Heart left ventricle (tissue), 16 donors: ENCODE measurements around the gene VASN. TPM values are rescaled to one million over a fixed set of nuclear protein-coding genes. Genes with fewer than 3 reads are reported as not detected.

Experiments
- ATAC-seq, 4 donors: fragments of 200-7000 bp; cut with Tn5 transposase; one replicate each; pipeline ENCODE4 v1.9.1; 2020 to 2022; ENCODE audit warnings: moderate library complexity in 4 of 4, mild to moderate bottlenecking in 3 of 4, moderate number of reproducible peaks in 1 of 4
- DNase-seq, 5 donors: peaks; one replicate each; pipeline ENCODE4 v3.0.0-alpha.2; 2020
- H3K27ac ChIP-seq, 12 donors: fragments of 200-600 bp; sonication (generic) in 4 of 12; one replicate each; pipeline versions ENCODE4 v1.5.0 to v1.8.0; 2016 to 2022; ENCODE audit warnings: mild to moderate bottlenecking in 2 of 12
- H3K27me3 ChIP-seq, 9 donors: fragments of 200-600 bp; sonication (generic) in 2 of 9; one replicate each; pipeline versions ENCODE4 v1.5.1 to v1.8.0; 2016 to 2022; ENCODE audit warnings: mild to moderate bottlenecking in 3 of 9
- H3K36me3 ChIP-seq, 9 donors: fragments of 200-600 bp; sonication (generic) in 2 of 9; one replicate each; pipeline versions ENCODE4 v1.5.0 to v1.8.0; 2018 to 2022; ENCODE audit warnings: mild to moderate bottlenecking in 2 of 9
- H3K4me1 ChIP-seq, 12 donors: fragments of 200-600 bp; sonication (generic) in 4 of 12; one replicate each; pipeline versions ENCODE4 v1.5.0 to v1.8.0; 2016 to 2022; ENCODE audit warnings: mild to moderate bottlenecking in 3 of 12
- H3K4me3 ChIP-seq, 12 donors: fragments of 200-600 bp; sonication (generic) in 4 of 12; one replicate each; pipeline versions ENCODE4 v1.5.0 to v1.8.0; 2017 to 2022; ENCODE audit warnings: mild to moderate bottlenecking in 9 of 12, moderate library complexity in 4 of 12
- H3K9me3 ChIP-seq, 12 donors: fragments of 200-600 bp; sonication (generic) in 4 of 12; one replicate each; pipeline versions ENCODE4 v1.5.0 to v1.8.0; 2016 to 2022; ENCODE audit warnings: mild to moderate bottlenecking in 1 of 12
- POLR2A ChIP-seq, 2 donors: fragments of 450-650 bp; IDR thresholded peaks; one replicate each; pipeline ENCODE4 v1.6.1; 2017; ENCODE audit warnings: antibody characterized with exemption in 2 of 2, mild to moderate bottlenecking in 2 of 2, moderate library complexity in 2 of 2
- WGBS, 4 donors: extraction: QIAGEN DNeasy Blood & Tissue Kit in 2 of 4; methylation state at CpG; one replicate each; pipeline versions ENCODE4 v1.1.5 to v1.1.7; 2013 to 2018; 5-methylcytosine and 5-hydroxymethylcytosine counted together
- intact Hi-C, 10 donors: fragments of 100-400 bp; cut with DNase I; formaldehyde crosslinking; loops; one replicate each; pipeline versions ENCODE4 v1.11.1 to v1.14.2; 2022
- polyA plus RNA-seq, 2 donors: library from polyadenylated mRNA; stranded (reverse); fragments of 200-250 nt; gene quantifications; one replicate each; pipeline ENCODE4 v1.2.3, GENCODE V29; 2013
- total RNA-seq, 9 donors: library from RNA; depleted of rRNA in 2 of 9; stranded (reverse); fragments of >200 nt in 2 of 9; fragmentation: NEBNext Ultra II Directional in 3 of 9; extraction: Animal tissue kit (Norgen Biotek cat#: 25700) in 3 of 9; gene quantifications; one replicate each; pipeline versions ENCODE4 v1.1.0 to v1.2.4, GENCODE V29; 2016 to 2023
- TF ChIP-seq, protein P1 (sequence below), 12 donors: fragments of 200-600 bp; sonication (generic) in 4 of 12; IDR thresholded peaks; one replicate each; pipeline versions ENCODE4 v1.5.0 to v1.8.0; 2018 to 2022; ENCODE audit warnings: antibody characterized with exemption in 12 of 12, mild to moderate bottlenecking in 5 of 12
- donor health status: ischemic (EF 13 %, LVEDD 7.1; RV severe dilation, severe dysfunction).
- donor health status: healthy with polysubstance abuse.
- donor health status: DM: no; HTN: yes; CAD: no.
- donor health status: DM: no; HTN: no; CAD: no.
- donor health status: ischemic (EF 25% LVEDD 6.9; RV normal size, moderate dysfunction).
- donor health status: ischemic (EF 25% LVEDD 5.7; RV mildly dilated, moderate dysfunction).
- donor health status: healthy.
- donor health status: DM: yes; HTN: yes; CAD: no.
- donor health status: ischemic (EF 35%, LVEDD 5.7; RV mildly dilated, moderate dysfunction).
- donor health status: nonischemic (EF 11% LVEDD 7.7; RV severe dilation, severe dysfunction).
- donor health status: DM: yes; HTN: yes; CAD: no.
- donor health status: PGD.
- donor health status: ischemic (EF 29% LVEDD 5.4; RV normal size, mild dysfunction).
- donor health status: nonischemic (EF 23%, LVEDD 6.1; RV moderate dilation, normal function).

VASN gene
- total and polyA plus RNA-seq, 11 donors = 3.8 to 20.0 (median 6.2) TPM

DNA sequence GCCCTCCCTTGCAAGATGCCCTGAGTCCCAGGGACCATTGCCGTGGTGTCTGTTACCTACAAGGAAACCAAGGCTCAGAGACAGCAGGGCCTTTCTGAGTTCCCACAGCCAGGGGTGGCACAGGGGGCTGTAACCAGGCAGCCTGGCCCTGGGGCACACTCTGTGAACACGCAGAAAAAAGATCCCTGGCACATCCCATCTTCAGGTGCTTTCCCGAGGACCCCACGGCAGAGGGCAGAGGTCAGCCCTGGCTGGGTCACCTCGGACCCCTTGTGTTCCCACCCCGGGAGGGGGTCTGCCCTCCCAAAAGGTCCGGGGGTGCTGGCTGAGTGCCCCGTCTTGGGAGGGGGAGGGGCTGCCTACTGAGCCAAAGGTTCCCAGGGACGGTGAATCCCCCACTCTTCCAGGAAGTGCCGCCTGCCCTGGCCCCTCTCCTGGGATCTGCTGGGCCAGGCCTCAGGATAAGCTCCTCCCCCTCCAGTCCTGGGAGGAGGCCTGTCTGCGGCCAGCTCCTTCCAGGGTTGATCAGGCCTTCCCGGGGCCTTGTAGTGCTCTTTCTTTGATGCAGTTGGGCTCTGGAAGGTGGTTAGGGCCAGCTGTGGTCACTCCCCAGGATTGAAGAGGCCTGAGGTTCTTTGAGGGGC is 47.7 kb upstream of the VASN start:
- peak overlapping the region in 5 of 12 donors; percentile 4 to 27 (median 16) for H3K4me3 ChIP-seq
- H3K27me3 ChIP-seq = no peaks in the 10 kb centered on the region
- no peaks in the 10 kb centered on the region for H3K36me3 ChIP-seq
- WGBS, 4 donors = 6 to 36% (median 20%) methylated on average over 8 to 12 of the region's 12 CpGs
- peak overlapping the region; percentile 47 to 89 (median 84) for H3K27ac ChIP-seq
- peak; percentile 72 to 81 (median 78) for DNase-seq
- ATAC-seq = peak; percentile 24 to 48 (median 40)
- no peaks in the 10 kb centered on the region for H3K9me3 ChIP-seq
- intact Hi-C loops = no loop called here
- H3K4me1 ChIP-seq = peaks cover 12 to 99% (median 75%) of the 10 kb centered on the region in 12 donors
- TF ChIP-seq POLR2A (IDR thresholded peaks at IDR 0.05) = no peak
- TF ChIP-seq, protein P1, sequence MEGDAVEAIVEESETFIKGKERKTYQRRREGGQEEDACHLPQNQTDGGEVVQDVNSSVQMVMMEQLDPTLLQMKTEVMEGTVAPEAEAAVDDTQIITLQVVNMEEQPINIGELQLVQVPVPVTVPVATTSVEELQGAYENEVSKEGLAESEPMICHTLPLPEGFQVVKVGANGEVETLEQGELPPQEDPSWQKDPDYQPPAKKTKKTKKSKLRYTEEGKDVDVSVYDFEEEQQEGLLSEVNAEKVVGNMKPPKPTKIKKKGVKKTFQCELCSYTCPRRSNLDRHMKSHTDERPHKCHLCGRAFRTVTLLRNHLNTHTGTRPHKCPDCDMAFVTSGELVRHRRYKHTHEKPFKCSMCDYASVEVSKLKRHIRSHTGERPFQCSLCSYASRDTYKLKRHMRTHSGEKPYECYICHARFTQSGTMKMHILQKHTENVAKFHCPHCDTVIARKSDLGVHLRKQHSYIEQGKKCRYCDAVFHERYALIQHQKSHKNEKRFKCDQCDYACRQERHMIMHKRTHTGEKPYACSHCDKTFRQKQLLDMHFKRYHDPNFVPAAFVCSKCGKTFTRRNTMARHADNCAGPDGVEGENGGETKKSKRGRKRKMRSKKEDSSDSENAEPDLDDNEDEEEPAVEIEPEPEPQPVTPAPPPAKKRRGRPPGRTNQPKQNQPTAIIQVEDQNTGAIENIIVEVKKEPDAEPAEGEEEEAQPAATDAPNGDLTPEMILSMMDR (IDR thresholded peaks at IDR 0.05) = no peak

DNA sequence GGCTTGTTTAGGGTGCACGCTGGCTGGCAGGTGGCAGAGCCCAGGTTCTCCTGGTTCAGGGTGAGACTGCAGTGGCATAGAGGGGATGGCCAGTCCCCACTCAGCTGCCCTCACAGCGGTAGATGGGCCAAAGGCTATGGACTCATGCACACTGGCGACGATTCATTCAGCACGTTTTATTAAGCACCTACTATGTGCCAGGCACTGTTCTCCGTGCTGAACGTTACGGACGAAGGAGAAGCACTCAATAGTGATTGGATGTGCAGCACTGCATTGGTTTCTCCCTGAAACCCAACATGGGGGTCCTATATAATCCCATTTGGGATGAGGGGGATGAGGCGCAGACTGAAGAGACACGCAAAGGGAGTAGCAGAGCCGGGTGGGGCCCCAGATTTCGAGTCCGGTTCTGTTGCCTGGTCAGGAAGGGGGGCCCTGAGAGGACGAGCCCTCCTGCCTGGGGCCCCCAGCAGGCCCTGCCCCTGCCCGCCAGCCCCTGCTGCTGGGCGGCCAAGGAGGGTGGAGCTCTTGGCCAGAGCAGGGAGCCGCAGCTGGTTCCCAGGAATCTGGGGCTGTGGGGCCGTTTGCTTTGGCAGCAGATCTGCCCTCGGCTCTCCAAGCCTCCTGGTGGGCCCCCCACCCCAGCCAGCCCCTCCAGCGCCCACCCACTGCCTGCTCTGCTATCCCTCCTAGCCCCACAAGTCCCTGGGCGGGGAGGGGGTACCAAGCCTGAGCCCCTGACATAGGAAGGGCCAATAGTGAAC is 47.0 kb upstream of the VASN start:
- Histone ChIP-seq H3K27ac (peak overlapping the region in 11 of 12 donors; percentile 73 to 89 (median 86)), H3K27me3 (no peaks in the 10 kb centered on the region), H3K36me3 (no peaks in the 10 kb centered on the region), H3K4me1 (peaks cover 11 to 99% (median 75%) of the 10 kb centered on the region in 12 donors), H3K4me3 (peak overlapping the region in 3 of 12 donors; percentile 6 to 27 (median 16)), H3K9me3 (no peaks in the 10 kb centered on the region)
- ATAC-seq = no peak
- intact Hi-C loops = loop anchor here in 6 of 10 donors (5.0 kb wide), 5 partner anchors 32 to 342 kb away; partner anchors contain the start of gene TFAP4 (in 3 of the 6)
- peak in 1 of 5 donors; percentile 58 for DNase-seq
- TF ChIP-seq, protein P1 (IDR thresholded peaks at IDR 0.05) = no peak
- TF ChIP-seq POLR2A (IDR thresholded peaks at IDR 0.05) = no peak
- WGBS, 4 donors = 70 to 77% (median 74%) methylated on average over 12 to 22 of the region's 22 CpGs

DNA sequence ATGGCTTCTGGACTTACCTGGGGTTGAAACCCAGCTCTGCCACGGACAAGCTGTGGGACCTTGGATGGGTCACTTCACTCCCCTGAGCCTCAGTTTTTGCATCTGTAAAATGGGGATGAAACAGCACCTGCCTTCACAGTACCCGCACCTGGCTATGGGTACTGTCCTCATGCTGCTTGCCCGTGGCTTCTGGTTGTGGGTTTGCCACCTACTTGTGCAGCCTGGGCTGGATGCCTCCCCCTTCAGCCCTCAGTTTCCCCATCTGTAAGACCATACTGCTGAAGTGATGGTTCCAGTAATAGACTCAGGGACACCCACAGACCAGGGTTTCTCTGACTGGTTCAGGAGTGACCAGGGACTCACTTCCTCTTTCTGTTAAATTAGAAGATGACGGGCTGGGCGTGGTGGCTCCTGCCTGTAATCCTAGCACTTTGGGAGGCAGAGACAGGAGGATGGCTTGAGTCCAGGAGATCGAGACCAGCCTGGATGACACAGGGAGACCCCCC is 46.3 kb upstream of the VASN start:
- 75 to 87% (median 86%) methylated on average over 4 to 6 of the region's 6 CpGs for WGBS, 4 donors
- Histone ChIP-seq H3K27ac (peak overlapping the region in 11 of 12 donors; percentile 73 to 89 (median 86)), H3K4me3 (no peak overlapping the region), H3K36me3 (no peaks in the 10 kb centered on the region), H3K9me3 (no peaks in the 10 kb centered on the region), H3K27me3 (no peaks in the 10 kb centered on the region), H3K4me1 (peaks cover 10 to 99% (median 75%) of the 10 kb centered on the region in 12 donors)
- TF ChIP-seq, protein P1 (IDR thresholded peaks at IDR 0.05) = no peak
- no peak for TF ChIP-seq POLR2A (IDR thresholded peaks at IDR 0.05)
- ATAC-seq (no peak), DNase-seq (no peak)
- intact Hi-C loops = loop anchor here in 6 of 10 donors (5.0 kb wide), 5 partner anchors 33 to 343 kb away; partner anchors contain the start of gene TFAP4 (in 3 of the 6)
